Neuronal stem cell (in vitro differentiated cells): ENCODE results near the gene RTN4.

Experiments
- DNase-seq: peaks from one replicate; pipeline ENCODE4 v3.0.0-alpha.2; 2013; ENCODE audit warnings: low spot score
- H2AFZ ChIP-seq: one replicate; pipeline ENCODE4 v1.6.1; 2013; ENCODE audit warnings: mild to moderate bottlenecking, low read length, inconsistent platforms
- H2AK5ac ChIP-seq: 2 replicates; pipeline ENCODE4 v1.6.1; 2013; ENCODE audit warnings: low read depth, mild to moderate bottlenecking, inconsistent platforms, low read length, moderate library complexity, mixed read lengths
- H2BK120ac ChIP-seq: 2 replicates; pipeline ENCODE4 v1.6.1; 2013; ENCODE audit warnings: low read depth, mild to moderate bottlenecking, inconsistent platforms, low read length, moderate library complexity, mixed read lengths
- H2BK12ac ChIP-seq: one replicate; pipeline ENCODE4 v1.6.1; 2013; ENCODE audit warnings: low read length, inconsistent platforms
- H2BK15ac ChIP-seq: 2 replicates; pipeline ENCODE4 v1.6.1; 2013; ENCODE audit warnings: mild to moderate bottlenecking, low read length, inconsistent platforms, mixed read lengths
- H2BK5ac ChIP-seq: one replicate; pipeline ENCODE4 v1.6.1; 2013; ENCODE audit warnings: inconsistent platforms, mild to moderate bottlenecking, low read length, moderate library complexity
- H3K14ac ChIP-seq: one replicate; pipeline ENCODE4 v1.6.1; 2013; ENCODE audit warnings: low read length, inconsistent platforms
- H3K18ac ChIP-seq: 2 replicates; pipeline ENCODE4 v1.6.1; 2013; ENCODE audit warnings: low read length, inconsistent platforms
- H3K23ac ChIP-seq: 2 replicates; pipeline ENCODE4 v1.6.1; 2013; ENCODE audit warnings: low read depth, mild to moderate bottlenecking, mixed read lengths, low read length, inconsistent platforms; ENCODE audit not compliant: poor library complexity
- H3K27ac ChIP-seq: replicated peaks from 3 replicates; pipeline ENCODE4 v1.5.1; 2013; ENCODE audit warnings: low read length, inconsistent platforms
- H3K27me3 ChIP-seq, 3 experiments: 2 replicates each; pipeline ENCODE4 v1.6.1; 2013; ENCODE audit warnings: low read length in 3 of 3, mild to moderate bottlenecking in 2 of 3, inconsistent platforms in 1 of 3, low read depth in 1 of 3, mixed read lengths in 1 of 3, moderate library complexity in 1 of 3; ENCODE audit not compliant: control insufficient read depth in 3 of 3, insufficient read depth in 3 of 3
- H3K36me3 ChIP-seq, 2 donors: replicated peaks in 1 of 2; 2 replicates each; pipeline ENCODE4 v1.6.1; 2013; ENCODE audit warnings: low read length in 2 of 2; ENCODE audit not compliant: control insufficient read depth in 2 of 2, insufficient read depth in 2 of 2
- H3K4ac ChIP-seq: 2 replicates; pipeline ENCODE4 v1.6.1; 2013; ENCODE audit warnings: inconsistent platforms, mild to moderate bottlenecking, low read length, moderate library complexity
- H3K4me1 ChIP-seq, 2 donors: 1 replicate in 1 of 2; 2 replicates in 1 of 2; pipeline ENCODE4 v1.6.1; 2013; ENCODE audit warnings: low read length in 2 of 2, low read depth in 1 of 2; ENCODE audit not compliant: control insufficient read depth in 2 of 2, insufficient read depth in 1 of 2
- H3K4me2 ChIP-seq: one replicate; pipeline ENCODE4 v1.6.1; 2013; ENCODE audit warnings: mild to moderate bottlenecking, low read length, inconsistent platforms; ENCODE audit not compliant: insufficient read depth, poor library complexity, severe bottlenecking
- H3K4me3 ChIP-seq, 2 donors: 2 replicates each; pipeline ENCODE4 v1.5.1; 2013; ENCODE audit warnings: low read length in 2 of 2, mild to moderate bottlenecking in 2 of 2, inconsistent platforms in 1 of 2, moderate library complexity in 1 of 2
- H3K79me1 ChIP-seq: one replicate; pipeline ENCODE4 v1.6.1; 2013; ENCODE audit warnings: low read depth, mild to moderate bottlenecking, inconsistent platforms, low read length, moderate library complexity
- H3K9ac ChIP-seq: one replicate; pipeline ENCODE4 v1.6.1; 2013; ENCODE audit warnings: mild to moderate bottlenecking, low read depth, low read length, inconsistent platforms; ENCODE audit not compliant: poor library complexity
- H3K9me3 ChIP-seq, 2 donors: replicated peaks in 1 of 2; 2 replicates each; pipeline versions ENCODE3 to v1.6.1; 2013; ENCODE audit warnings: low read length in 2 of 2, mild to moderate bottlenecking in 2 of 2, inconsistent platforms in 1 of 2, low read depth in 1 of 2, mixed read lengths in 1 of 2, moderate library complexity in 1 of 2; ENCODE audit not compliant: control insufficient read depth in 2 of 2, insufficient read depth in 1 of 2
- H4K8ac ChIP-seq: one replicate; pipeline ENCODE4 v1.6.1; 2013; ENCODE audit warnings: low read depth, mild to moderate bottlenecking, inconsistent platforms, low read length, moderate library complexity
- H4K91ac ChIP-seq: one replicate; pipeline ENCODE4 v1.6.1; 2013; ENCODE audit warnings: low read length, low read depth, mild to moderate bottlenecking, inconsistent platforms; ENCODE audit not compliant: poor library complexity
- WGBS, 2 donors: extraction: QIAGEN DNeasy Blood & Tissue Kit; methylation state at CpG; one replicate each; pipeline ENCODE4 v1.1.7; 2013; ENCODE audit warnings: missing lambda C conversion rate in 2 of 2, mixed read lengths in 1 of 2; ENCODE audit not compliant: insufficient read length in 2 of 2, insufficient replicate concordance in 1 of 2; ENCODE audit errors: extremely low coverage in 2 of 2; 5-methylcytosine and 5-hydroxymethylcytosine counted together

The RTN4 gene

DNA sequence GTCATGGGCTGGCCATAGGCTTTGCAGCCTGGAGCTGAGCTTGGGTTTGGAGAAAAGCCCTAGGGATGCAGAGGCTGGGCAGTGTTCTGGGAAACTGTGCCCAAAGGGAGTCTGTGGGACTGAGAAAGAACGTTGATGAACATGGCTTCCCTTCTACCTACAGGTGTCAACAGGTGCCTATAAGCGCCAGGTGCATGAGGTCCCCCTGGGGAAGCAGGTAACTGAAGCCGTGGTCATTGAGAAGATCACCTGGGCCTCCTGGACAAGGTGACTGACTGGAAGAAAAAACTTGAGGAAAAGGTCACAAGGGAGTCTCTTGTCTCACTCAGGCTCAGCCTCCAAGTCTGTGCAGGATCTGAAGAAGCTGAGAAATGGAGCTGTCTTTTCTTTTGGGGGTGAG lies 83.4 kb downstream of the RTN4 start:
- Histone ChIP-seq H4K91ac (no peak overlapping the region), H2BK12ac (no peak overlapping the region), H3K27me3 (no peaks in the 10 kb centered on the region), H3K4me2 (no peak overlapping the region), H3K4me1 (peaks cover 5 to 12% of the 10 kb centered on the region in 2 donors), H2AK5ac (no peak overlapping the region), H3K4me3 (no peak overlapping the region), H3K36me3 (peaks cover 5 to 35% of the 10 kb centered on the region in 2 donors), H3K27ac (no peak overlapping the region), H4K8ac (no peak overlapping the region), H3K14ac (no peak overlapping the region), H3K9me3 (no peaks in the 10 kb centered on the region), H2AFZ (no peak overlapping the region), H2BK15ac (no peak overlapping the region), H3K79me1 (no peaks in the 10 kb centered on the region), H3K9ac (no peak overlapping the region), H3K23ac (no peak overlapping the region), H2BK120ac (no peak overlapping the region), H3K4ac (no peak overlapping the region), H2BK5ac (no peak overlapping the region), H3K18ac (no peak overlapping the region)
- no peak for DNase-seq
- whole genome bisulfite sequencing, 2 donors, result no CpG with 5 or more reads among the region's 3 CpGs

DNA sequence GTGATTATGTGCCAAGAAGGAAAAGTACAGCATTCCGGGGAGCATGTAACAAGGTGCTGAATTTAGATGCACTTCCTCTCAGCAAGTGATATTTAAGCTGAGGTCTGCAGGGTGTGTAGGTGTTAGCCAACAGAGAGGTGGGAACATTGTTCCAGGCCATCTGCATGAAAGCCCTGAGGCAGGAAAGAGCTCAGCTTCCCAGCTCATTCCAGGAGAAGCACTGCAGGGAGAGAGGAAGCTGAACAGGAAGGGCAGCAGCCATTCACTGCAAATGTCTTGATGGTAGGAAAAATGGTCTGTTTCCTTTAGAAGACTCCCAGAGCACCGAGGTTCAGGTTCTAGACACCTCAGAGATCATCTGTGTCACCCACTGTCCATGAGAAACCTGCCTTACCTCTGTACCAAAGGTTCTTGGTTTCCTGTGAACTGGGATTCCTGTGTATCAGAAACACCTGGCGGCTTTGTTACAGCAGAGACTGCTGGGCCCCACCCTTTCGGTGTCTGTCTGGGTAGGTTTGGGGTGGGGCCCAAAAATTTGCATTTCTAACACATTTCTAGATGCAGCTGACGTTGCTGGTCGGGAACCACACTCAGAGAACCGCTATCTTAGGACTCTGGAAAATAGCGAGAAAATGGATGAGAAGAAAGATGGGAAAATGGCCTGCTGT lies 84.0 kb downstream of the RTN4 start:
- H3K27me3 ChIP-seq, result no peaks in the 10 kb centered on the region
- no peak overlapping the region for H2AK5ac ChIP-seq
- no peak overlapping the region for H3K4ac ChIP-seq
- H3K9ac ChIP-seq, result no peak overlapping the region
- no peak overlapping the region for H2BK12ac ChIP-seq
- peaks cover 5 to 29% of the 10 kb centered on the region in 2 donors for H3K36me3 ChIP-seq
- H3K79me1 ChIP-seq, result no peaks in the 10 kb centered on the region
- H2AFZ ChIP-seq, result no peak overlapping the region
- no peak overlapping the region for H3K14ac ChIP-seq
- DNase-seq, result no peak
- no peak overlapping the region for H3K23ac ChIP-seq
- H2BK5ac ChIP-seq, result no peak overlapping the region
- H2BK120ac ChIP-seq, result no peak overlapping the region
- H4K8ac ChIP-seq, result no peak overlapping the region
- no CpG with 5 or more reads among the region's 8 CpGs for WGBS, 2 donors
- no peak overlapping the region for H3K4me3 ChIP-seq
- no peak overlapping the region for H3K18ac ChIP-seq
- H3K9me3 ChIP-seq, result no peaks in the 10 kb centered on the region
- peaks cover 5 to 12% of the 10 kb centered on the region in 2 donors for H3K4me1 ChIP-seq
- no peak overlapping the region for H3K4me2 ChIP-seq
- H2BK15ac ChIP-seq, result no peak overlapping the region
- no peak overlapping the region for H4K91ac ChIP-seq
- no peak overlapping the region for H3K27ac ChIP-seq

DNA sequence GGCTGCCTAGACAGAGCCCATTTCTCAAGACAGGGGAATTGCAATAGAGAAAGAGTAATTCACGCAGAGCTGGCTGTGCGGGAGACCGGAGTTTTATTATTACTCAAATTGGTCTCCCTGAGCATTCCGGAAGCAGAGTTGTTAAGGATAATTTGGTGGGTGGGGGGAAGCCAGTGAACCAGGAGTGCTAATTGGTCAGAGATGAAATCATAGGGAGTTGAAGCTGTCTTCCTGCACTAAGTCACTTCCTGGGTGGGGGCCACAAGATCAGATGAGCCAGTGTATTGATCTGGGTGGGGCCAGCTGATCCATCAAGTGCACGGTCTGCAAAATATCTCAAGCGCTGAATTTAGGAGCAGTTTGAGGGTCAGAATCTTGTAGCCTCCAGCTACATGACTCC lies 84.8 kb downstream of the RTN4 start:
- DNase-seq, result no peak
- H2BK12ac ChIP-seq, result no peak overlapping the region
- H2AFZ ChIP-seq, result no peak overlapping the region
- H3K23ac ChIP-seq, result no peak overlapping the region
- H4K91ac ChIP-seq, result no peak overlapping the region
- H3K4ac ChIP-seq, result no peak overlapping the region
- no peak overlapping the region for H3K4me2 ChIP-seq
- no peaks in the 10 kb centered on the region for H3K79me1 ChIP-seq
- no peak overlapping the region for H3K18ac ChIP-seq
- H2BK120ac ChIP-seq, result no peak overlapping the region
- WGBS, 2 donors, result no CpG with 5 or more reads among the region's 6 CpGs
- H3K9me3 ChIP-seq, result no peaks in the 10 kb centered on the region
- peaks cover 2 to 20% of the 10 kb centered on the region in 2 donors for H3K36me3 ChIP-seq
- no peak overlapping the region for H3K27ac ChIP-seq
- H3K4me3 ChIP-seq, result no peak overlapping the region
- H3K14ac ChIP-seq, result no peak overlapping the region
- peaks cover 5 to 12% of the 10 kb centered on the region in 2 donors for H3K4me1 ChIP-seq
- H4K8ac ChIP-seq, result no peak overlapping the region
- H2AK5ac ChIP-seq, result no peak overlapping the region
- H3K27me3 ChIP-seq, result no peaks in the 10 kb centered on the region
- no peak overlapping the region for H2BK15ac ChIP-seq
- no peak overlapping the region for H2BK5ac ChIP-seq
- no peak overlapping the region for H3K9ac ChIP-seq

DNA sequence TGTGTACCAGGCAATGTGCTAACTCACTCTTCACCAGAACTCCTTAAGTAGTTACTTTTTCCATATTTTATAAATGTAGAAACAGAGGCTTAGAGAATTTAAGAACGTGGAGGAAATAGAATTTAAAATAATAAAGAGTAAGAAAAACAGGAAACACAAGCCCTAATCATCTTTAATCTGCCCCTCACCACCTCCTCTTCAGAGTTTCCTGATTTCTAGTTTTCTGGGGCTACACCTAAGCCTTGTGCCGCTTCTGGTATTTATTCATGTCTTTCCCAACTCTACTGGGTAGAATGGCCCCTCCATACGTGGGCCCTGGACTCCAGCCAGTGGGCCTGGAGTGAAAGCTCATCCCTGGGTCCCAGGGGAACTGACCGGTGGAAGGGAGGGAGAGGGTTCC lies 85.4 kb downstream of the RTN4 start:
- H3K9ac ChIP-seq, result no peak overlapping the region
- no peak overlapping the region for H2BK12ac ChIP-seq
- H3K36me3 ChIP-seq, result peaks cover 2 to 14% of the 10 kb centered on the region in 2 donors
- no peak overlapping the region for H3K23ac ChIP-seq
- no peak overlapping the region for H3K4me3 ChIP-seq
- no peak overlapping the region for H2BK5ac ChIP-seq
- no peak overlapping the region for H3K4ac ChIP-seq
- H3K18ac ChIP-seq, result no peak overlapping the region
- peaks cover 5 to 12% of the 10 kb centered on the region in 2 donors for H3K4me1 ChIP-seq
- no peaks in the 10 kb centered on the region for H3K27me3 ChIP-seq
- H2AK5ac ChIP-seq, result no peak overlapping the region
- no peak overlapping the region for H4K91ac ChIP-seq
- no CpG with 5 or more reads among the region's 4 CpGs for WGBS, 2 donors
- no peak overlapping the region for H2BK15ac ChIP-seq
- no peak for DNase-seq
- no peaks in the 10 kb centered on the region for H3K79me1 ChIP-seq
- H4K8ac ChIP-seq, result no peak overlapping the region
- no peak overlapping the region for H3K27ac ChIP-seq
- no peak overlapping the region for H3K14ac ChIP-seq
- no peak overlapping the region for H3K4me2 ChIP-seq
- H2BK120ac ChIP-seq, result no peak overlapping the region
- H3K9me3 ChIP-seq, result no peaks in the 10 kb centered on the region
- no peak overlapping the region for H2AFZ ChIP-seq
